Measurements from ENCODE around the gene KBTBD3.
A peak's percentile ranks its signal among the peaks of the same experiment; 100 is the strongest.

KBTBD3 gene

GRCh38 chr11:106076919-106077608 is at the start of gene KBTBD3:
Gene KBTBD3 (minus strand): TSS chr11:106077347. CDS start chr11:106059097, 18,250 bp downstream.
- TF ChIP-seq, protein P1, sequence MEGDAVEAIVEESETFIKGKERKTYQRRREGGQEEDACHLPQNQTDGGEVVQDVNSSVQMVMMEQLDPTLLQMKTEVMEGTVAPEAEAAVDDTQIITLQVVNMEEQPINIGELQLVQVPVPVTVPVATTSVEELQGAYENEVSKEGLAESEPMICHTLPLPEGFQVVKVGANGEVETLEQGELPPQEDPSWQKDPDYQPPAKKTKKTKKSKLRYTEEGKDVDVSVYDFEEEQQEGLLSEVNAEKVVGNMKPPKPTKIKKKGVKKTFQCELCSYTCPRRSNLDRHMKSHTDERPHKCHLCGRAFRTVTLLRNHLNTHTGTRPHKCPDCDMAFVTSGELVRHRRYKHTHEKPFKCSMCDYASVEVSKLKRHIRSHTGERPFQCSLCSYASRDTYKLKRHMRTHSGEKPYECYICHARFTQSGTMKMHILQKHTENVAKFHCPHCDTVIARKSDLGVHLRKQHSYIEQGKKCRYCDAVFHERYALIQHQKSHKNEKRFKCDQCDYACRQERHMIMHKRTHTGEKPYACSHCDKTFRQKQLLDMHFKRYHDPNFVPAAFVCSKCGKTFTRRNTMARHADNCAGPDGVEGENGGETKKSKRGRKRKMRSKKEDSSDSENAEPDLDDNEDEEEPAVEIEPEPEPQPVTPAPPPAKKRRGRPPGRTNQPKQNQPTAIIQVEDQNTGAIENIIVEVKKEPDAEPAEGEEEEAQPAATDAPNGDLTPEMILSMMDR (IDR thresholded peaks at IDR 0.05; ENCODE audit: extremely low read depth, missing control alignments): peak; percentile 39
- DNase-seq (ENCODE audit: low spot score): peak; percentile 90

DNA sequence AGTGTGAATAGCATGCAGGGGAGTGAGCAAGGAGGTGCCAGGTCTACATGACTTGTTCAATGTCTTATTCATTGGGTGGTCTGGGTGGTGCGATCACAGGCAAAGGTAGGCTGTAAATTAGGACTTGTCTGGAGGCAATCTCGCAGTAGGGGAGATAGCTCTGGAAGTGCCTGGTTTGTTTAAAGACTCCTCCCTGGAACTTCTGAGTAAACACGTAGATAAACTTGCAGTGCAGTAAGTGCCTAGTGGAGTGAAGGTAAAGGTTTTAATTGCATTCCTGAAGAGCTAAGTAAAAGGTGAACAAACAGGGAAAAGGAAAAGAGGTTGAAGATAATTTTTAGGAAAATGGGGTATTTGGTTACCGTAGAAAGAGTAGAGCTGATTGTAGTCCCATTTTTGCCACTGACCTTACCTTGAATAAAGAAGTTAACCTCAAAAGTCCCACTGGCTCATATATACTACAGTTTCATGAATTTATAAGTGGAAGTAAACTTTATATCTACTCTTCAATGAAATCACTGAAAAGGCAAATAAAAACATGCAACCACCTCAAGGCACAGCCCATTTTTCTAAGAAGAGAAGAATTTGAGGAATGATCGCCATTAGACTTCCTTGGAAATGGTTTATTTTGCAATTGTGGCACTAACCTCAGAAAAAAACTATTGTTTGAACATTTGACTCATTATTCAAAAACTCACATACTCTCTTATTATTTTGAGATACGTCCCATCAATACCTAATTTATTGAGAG is 44.6 kb upstream of the KBTBD3 start:
- DNase-seq (ENCODE audit: low spot score): no peak
- TF ChIP-seq, protein P1 (IDR thresholded peaks at IDR 0.05; ENCODE audit: extremely low read depth, missing control alignments): no peak

GRCh38 chr11:106105986-106106385 is 28.8 kb upstream of the KBTBD3 start:
- TF ChIP-seq, protein P1 (IDR thresholded peaks at IDR 0.05; ENCODE audit: extremely low read depth, missing control alignments): no peak
- DNase-seq (ENCODE audit: low spot score): no peak

- no peak for DNase-seq (ENCODE audit: low spot score)
- TF ChIP-seq, protein P1 (IDR thresholded peaks at IDR 0.05; ENCODE audit: extremely low read depth, missing control alignments): no peak
Observed at GRCh38 chr11:106101819-106102218, 24.7 kb upstream of the KBTBD3 start.

GRCh38 chr11:106101370-106101769 is 24.2 kb upstream of the KBTBD3 start:
- no peak for DNase-seq (ENCODE audit: low spot score)
- TF ChIP-seq, protein P1 (IDR thresholded peaks at IDR 0.05; ENCODE audit: extremely low read depth, missing control alignments): no peak

GRCh38 chr11:106098893-106099553 is 21.9 kb upstream of the KBTBD3 start:
- no peak for DNase-seq (ENCODE audit: low spot score)
- TF ChIP-seq, protein P1 (IDR thresholded peaks at IDR 0.05; ENCODE audit: extremely low read depth, missing control alignments): no peak

DNA sequence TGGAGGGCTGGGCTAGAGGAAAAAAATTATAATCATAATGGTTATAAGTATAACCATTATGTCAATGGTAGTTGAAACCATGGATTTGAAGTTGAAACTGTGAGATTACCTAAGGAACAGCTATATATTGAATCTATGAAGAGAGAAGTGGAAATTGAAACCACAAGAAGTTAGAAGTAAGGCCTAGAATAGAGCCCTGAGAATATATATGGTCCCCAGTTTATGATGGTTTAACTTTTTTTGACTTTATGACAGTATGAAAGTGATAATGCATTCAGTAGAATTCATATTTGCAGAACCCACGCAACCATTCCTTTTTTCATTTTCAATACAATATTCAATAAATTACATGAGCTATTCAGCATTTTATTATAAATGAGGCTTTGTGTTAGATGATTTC is 15.3 kb upstream of the KBTBD3 start:
- no peak for DNase-seq (ENCODE audit: low spot score)
- TF ChIP-seq, protein P1 (IDR thresholded peaks at IDR 0.05; ENCODE audit: extremely low read depth, missing control alignments): no peak
